Mammary epithelial cell (primary cell): ENCODE results near the gene ANKS1B.

Source experiments
- CTCF ChIP-seq, 2 donors: IDR thresholded peaks in 1 of 2; conservative IDR thresholded peaks in 1 of 2; 2 replicates each; pipeline ENCODE4 v1.5.1; 2011 to 2012; ENCODE audit warnings: inconsistent platforms in 2 of 2, low read length in 2 of 2, mild to moderate bottlenecking in 2 of 2, control low read depth in 1 of 2, low read depth in 1 of 2; ENCODE audit not compliant: insufficient read depth in 1 of 2; ENCODE audit errors: extremely low read depth in 1 of 2
- EZH2 ChIP-seq: IDR thresholded peaks from 2 replicates; pipeline ENCODE4 v1.6.1; 2012; ENCODE audit warnings: low read length, inconsistent platforms, borderline replicate concordance

DNA sequence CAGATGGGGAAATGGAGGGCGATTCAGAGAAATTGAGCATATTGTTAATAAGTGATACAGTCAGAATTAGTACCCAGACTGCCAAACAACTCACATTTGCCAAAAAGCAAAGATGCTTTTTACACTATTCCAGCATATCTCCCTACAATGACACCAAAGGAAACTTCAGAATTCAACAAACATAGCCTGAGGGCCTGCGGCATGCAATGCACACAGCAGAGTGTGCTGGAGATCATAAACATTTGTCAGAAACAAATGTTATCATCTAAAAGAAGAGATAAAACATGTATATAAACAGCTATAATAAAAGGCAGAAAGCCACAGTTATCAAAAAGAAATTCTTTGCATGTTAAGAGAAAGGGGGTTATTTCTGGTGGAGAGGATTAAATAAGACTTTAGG, 357.3 kb downstream of the ANKS1B start:
- TF ChIP-seq CTCF (conservative IDR thresholded peaks at IDR 0.05 in 1 of 2, IDR thresholded peaks at IDR 0.05 in 1 of 2; ENCODE audit: extremely low read depth in 1 of 2, insufficient read depth in 1 of 2, low read depth in 1 of 2, low read length in 2 of 2) = no peak
- TF ChIP-seq EZH2 = no peak
